ENCODE results near the gene PPARA.
A peak's percentile ranks its signal among the peaks of the same experiment; 100 is the strongest.

PPARA gene

DNA sequence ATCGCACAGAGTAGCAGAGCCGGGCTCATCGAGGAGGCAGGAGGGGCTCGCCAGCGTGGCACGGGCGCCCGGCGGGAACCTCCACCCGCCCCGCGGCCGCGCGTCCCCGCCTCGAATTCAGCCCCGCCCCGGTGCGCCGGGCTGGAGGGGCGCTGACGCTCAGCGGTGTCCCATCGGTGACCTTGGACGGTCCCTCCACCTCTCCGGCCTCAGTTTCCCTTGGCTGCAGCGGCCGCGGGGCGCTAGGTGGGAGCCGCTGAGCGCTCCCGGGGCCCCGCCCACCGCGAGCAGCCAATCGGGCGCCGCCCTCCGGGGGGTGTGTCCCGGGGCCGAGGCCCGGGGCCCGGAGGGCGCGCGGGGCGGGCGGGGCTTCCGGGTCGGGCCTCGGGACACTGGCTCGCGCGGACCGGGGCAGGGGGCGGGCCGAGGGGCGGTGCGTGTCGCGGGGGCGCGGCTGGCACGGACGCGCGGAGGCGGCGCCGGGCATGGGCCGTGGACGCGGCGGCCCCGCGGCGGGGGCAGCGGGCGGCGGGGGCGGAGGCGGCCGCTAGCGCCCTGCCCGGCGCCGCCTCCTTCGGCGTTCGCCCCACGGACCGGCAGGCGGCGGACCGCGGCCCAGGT, at the start of gene PPARA:
TSS of gene PPARA (plus strand) at position 493 of the 621 bp plus-strand sequence. CDS start 47,858 bp downstream, outside the sequence.
- DNase-seq, result peak; percentile 90

GRCh38 chr22:46102159-46102558, 48.2 kb upstream of the PPARA start:
- no peak for DNase-seq

DNA sequence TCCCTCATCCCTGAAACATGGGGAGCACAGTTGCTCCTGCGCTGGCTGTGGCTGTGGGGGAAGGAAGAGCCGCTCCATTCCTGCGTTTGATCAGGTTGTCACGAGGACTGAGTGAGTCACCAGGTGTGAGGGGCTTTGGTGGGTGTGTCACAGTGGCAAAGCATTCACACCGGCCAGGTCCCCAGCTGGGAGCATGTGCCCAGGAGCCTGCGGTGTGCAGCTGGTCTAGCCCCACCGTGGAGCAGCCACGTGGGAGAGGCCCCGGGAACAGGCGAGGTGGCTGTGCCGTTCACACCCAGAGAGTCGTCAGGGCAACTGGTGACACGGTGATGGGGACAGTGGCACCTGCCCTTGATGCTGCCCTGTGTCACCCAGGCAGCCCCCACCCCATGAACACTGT, 47.6 kb upstream of the PPARA start:
- peak; percentile 69 for DNase-seq

DNA sequence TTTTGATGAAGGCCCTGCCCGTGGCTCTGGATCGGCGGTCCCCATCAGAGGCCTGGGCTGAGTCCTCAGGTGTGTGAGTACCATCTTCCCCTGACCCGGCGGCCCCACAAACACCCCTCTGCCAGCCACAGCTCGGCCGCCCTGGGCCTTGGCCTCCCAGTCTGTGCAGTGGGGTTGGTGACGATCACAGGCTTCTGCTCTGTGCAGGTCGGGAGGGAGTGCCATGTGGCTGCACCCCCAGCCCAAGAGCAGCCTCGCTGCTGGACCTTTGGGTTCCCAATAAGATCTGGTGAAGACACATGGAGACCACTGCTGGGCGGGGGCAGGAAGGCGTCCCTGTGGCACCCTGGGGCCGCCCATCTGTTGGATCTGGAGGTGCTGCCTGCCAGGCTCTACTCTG, 47.1 kb upstream of the PPARA start:
- DNase-seq, result no peak

- no peak for DNase-seq
Observed at GRCh38 chr22:46103664-46104063, 46.7 kb upstream of the PPARA start.

DNA sequence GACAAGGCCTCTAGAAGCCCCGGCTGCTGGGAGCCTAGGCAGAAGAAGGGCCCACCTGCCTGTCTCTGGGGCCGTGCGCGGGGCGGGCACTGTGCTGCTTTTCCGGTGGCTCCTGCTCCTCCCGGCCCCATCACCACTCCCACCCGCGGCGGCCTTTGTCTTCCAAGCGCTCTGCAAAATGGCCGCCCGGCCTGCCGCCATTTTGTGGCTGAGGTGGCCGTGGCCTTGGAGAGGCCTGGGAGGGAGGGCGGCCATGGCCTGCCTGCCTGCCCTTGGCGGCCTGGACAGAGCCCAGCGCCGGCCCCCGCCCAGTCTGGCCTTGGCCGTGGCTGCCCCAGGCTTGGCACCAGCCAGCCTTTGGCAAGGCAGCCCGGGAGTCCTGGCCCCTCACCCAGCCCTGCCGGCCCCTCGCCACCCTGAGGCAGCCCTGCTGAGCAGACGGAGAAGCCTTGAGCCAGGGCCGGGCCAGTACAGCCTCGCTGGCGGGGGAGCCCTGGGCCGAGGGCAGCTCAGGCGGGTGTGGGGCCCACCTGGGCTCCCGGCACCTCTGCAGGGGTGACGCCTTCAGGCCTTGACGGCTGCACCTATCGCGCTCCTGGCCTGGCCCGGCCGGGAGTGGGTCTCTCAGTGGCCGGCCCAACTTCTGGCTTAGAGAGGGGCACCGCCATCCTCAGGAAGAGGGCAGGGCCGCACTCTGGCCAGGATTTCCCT, 46.0 kb upstream of the PPARA start:
- no peak for DNase-seq

GRCh38 chr22:46104881-46105493, 45.3 kb upstream of the PPARA start:
- DNase-seq, result no peak

DNA sequence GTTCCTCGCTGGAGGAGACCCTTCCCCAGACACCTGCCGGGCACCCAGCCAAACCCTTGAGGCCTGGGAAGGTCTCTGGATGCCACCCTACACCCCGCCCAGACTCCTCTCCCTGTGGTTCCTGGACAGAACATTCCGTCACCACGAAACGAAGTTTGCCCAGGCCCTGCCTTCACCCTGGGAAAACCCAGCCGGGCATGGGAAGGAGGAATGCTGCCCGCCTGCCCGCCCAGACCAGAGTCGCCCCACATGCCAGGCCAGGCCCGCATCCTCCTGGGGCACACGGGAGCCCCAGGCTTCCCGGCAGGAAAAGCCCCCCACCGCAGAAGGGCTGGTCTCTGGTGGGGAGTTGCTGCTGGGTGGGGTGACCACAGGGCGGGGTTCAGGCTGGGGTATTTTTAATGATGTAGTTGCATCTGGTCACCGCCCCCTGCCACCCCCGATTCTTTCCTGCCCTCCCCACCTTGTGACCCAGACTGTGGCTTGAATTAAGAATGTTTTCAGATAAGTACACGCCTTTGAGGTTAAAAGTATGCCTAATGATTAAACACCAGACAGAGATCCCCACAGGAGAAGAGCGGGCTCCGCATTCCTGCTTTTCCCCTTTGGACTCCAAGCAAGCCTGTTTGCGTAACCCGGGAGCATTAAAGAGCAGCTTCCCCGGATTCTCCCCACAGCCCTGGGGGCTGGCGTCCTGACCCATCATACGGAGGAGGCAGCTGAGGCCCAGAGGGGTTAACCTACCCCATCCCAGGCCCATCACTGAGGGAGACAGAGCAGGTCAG, 44.6 kb upstream of the PPARA start:
- DNase-seq, result no peak

GRCh38 chr22:46106279-46107022, 43.9 kb upstream of the PPARA start:
- peak; percentile 59 for DNase-seq

DNA sequence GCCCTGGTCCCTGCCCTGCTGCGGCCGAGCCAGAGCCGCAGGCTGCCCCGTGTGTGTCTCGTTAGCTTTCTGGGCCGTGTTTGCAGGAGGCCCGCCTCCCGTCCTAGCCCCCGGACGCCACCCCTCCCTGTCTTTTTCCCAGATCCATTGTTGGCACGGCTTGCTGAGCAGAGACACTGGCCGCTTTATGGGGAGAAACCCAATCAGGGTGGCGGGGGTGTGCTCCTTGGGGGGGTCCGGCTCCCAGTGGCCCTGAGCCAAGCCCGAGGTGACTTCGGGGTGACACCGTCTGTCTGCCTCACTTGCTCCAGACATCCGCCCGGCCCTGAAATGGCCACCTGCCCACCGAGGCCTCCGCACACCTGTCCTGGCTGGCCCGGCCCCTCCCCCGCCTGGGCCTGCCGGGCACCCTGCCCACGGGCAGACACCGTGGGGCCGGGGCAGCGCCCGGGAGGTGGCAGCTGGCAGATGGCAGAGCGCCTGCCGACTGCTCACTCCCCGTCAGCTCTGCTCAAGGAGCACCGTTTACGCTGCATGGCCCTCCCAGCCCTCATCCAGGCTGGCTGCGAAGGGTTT, 43.1 kb upstream of the PPARA start:
- peak; percentile 96 for DNase-seq

GRCh38 chr22:46107753-46108563, 42.4 kb upstream of the PPARA start:
- peak; percentile 71 for DNase-seq

DNA sequence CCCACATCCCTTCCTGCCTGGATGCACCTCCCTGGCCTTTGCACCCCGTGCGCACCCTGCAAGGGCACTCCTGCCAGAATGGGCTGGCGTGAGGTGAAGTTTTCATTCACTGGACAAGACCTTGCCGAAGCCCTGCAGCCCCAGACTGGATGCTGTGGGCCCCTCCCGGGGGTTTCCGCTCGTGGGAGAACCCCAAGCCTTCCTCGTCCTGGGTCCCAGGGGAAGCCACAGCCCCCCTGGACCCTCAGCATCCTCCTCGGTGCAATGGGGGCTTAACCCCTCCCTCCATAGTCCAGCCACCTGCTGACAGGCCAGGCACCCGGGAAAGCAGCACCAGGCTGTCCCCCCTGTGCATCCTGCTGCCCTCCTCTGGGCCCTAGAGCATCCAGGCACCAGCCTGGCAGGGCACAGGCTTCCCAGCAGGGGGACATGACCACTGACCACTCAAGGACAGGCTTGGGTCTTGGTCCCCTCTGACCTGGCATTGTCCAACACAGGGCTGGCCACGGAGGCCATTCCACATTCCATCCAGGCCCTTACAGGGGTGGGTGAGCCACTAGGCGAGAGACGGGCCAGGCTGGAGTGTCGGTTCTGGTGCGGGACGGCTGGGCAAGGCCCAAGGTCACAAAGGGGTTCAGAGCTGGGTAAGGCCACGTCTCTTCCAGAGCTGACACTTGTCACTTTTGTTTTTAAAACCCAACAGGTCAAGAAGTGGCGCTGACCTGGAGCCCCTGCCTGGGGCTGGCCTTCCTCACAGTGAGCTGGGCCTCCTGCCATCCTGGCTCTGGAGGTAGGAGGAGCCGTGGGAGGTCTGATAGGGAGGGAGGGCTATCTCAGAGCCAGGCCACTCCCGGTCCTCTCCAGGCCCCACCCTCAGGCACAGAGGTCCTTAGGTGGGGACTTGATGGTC, 41.5 kb upstream of the PPARA start:
- peak; percentile 59 for DNase-seq

GRCh38 chr22:46109474-46110003, 40.8 kb upstream of the PPARA start:
- no peak for DNase-seq

- peak; percentile 54 for DNase-seq
Observed at GRCh38 chr22:46110215-46110614, 40.1 kb upstream of the PPARA start.

- no peak for DNase-seq
Observed at GRCh38 chr22:46111645-46112306, 38.5 kb upstream of the PPARA start.

DNA sequence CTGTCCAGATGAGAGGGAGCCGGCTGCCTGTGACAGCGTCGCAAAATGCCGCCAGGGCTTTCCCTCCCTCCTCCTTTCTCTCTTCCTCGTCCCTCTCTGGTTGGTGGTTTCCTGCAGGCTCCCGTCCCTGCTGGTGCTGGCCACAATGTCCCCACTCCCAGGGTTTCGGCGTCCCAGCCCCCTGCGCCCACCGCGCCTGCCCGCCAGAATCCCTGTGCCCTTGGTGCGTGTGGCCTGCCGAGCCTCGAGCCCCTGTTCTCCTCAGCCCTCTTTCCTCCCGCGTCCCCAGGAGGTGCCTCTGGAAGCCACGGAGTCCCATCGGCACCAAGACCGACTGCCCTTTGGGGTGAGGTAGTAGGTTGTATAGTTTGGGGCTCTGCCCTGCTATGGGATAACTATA, 37.9 kb upstream of the PPARA start:
- DNase-seq, result no peak

- no peak for DNase-seq
Observed at GRCh38 chr22:46113110-46113909, 37.0 kb upstream of the PPARA start.

DNA sequence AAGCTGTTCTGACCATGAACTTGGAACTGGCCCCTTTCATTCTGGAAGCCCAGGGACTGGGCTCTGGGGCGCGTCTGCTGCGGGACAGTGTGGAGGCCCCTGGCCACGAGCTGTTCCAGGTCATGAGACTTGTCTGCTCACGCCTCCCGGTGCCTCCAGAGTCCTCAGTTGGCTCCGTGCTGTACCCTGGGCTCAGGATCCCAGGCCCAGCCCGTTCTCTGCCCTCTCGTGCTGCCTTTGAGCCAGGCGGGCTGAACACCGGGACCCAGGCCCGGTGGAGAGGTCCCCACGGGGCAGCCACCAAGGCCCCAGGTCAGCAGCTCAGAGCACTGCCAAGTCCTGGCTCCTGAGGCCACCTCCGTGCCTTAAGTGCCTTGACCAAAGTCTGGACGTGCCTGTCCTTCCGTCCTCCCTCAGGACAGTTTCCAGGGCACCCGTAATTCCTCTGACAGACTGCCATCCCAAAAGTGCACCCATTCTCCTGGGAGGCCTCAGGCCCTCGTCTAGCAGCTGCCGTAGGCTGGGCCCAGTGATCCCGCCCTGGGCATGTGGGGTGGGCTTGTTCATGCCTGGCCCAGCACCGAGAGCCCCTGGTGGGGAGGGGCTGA, 36.3 kb upstream of the PPARA start:
- DNase-seq, result no peak

Measured in NCI-H69 (cell line).